Activated naive CD4-positive, alpha-beta T cell (primary cell): ENCODE data around the gene AAR2.

Experiments used
- DNase-seq, 4 experiments: peaks; one replicate each; lab custom pipeline; 2025; lab: John Stamatoyannopoulos, UW

The AAR2 gene

GRCh38 chr20:36260316-36260715, 24.0 kb downstream of the AAR2 start:
- no peak for DNase-seq

- DNase-seq = no peak
These were observed 25.3 kb downstream of the AAR2 start for GRCh38 chr20:36261389-36262105.

GRCh38 chr20:36262440-36262839, 26.2 kb downstream of the AAR2 start:
- no peak for DNase-seq

- DNase-seq = no peak
These were observed 28.4 kb downstream of the AAR2 start for GRCh38 chr20:36264426-36265246.

GRCh38 chr20:36266189-36266588, 29.9 kb downstream of the AAR2 start:
- no peak for DNase-seq

GRCh38 chr20:36267605-36268381, 31.5 kb downstream of the AAR2 start:
- no peak for DNase-seq

GRCh38 chr20:36268440-36269342, 32.4 kb downstream of the AAR2 start:
- DNase-seq = no peak

GRCh38 chr20:36269507-36269906, 33.2 kb downstream of the AAR2 start:
- no peak for DNase-seq

- DNase-seq = no peak
These were observed 34.7 kb downstream of the AAR2 start for GRCh38 chr20:36270744-36271638.

GRCh38 chr20:36271639-36272546, 35.6 kb downstream of the AAR2 start:
- DNase-seq = no peak

- DNase-seq = no peak
These were observed 36.4 kb downstream of the AAR2 start for GRCh38 chr20:36272547-36273220.

GRCh38 chr20:36273414-36274180, 37.3 kb downstream of the AAR2 start:
- DNase-seq = no peak

- no peak for DNase-seq
These were observed 38.0 kb downstream of the AAR2 start for GRCh38 chr20:36274181-36274841.

GRCh38 chr20:36275011-36275410, 38.7 kb downstream of the AAR2 start:
- DNase-seq = no peak

GRCh38 chr20:36275441-36276189, 39.3 kb downstream of the AAR2 start:
- DNase-seq = no peak

GRCh38 chr20:36277546-36277945, 41.3 kb downstream of the AAR2 start:
- no peak for DNase-seq

GRCh38 chr20:36279362-36279761, 43.1 kb downstream of the AAR2 start:
- DNase-seq = no peak
